Liver (tissue), 3 donors: ENCODE results near the gene AP1S3.
"Not testable (repeated sequence)": the region's sequence is repeated elsewhere in the genome, so short reads cannot be mapped to it uniquely, and the experiment has no call there.

Experiments
- CTCF ChIP-seq: fragments of 150-350 bp; IDR thresholded peaks from 2 replicates; pipeline ENCODE4 v1.5.1; 2017; ENCODE audit warnings: improper control_type of control experiment, low read depth, low read length; ENCODE audit not compliant: missing input control
- GABPA ChIP-seq, 2 donors: IDR thresholded peaks in 1 of 2; conservative IDR thresholded peaks in 1 of 2; 2 replicates each; pipeline ENCODE4 v1.6.1; 2016; ENCODE audit warnings: antibody characterized with exemption in 2 of 2, mild to moderate bottlenecking in 1 of 2, moderate library complexity in 1 of 2
- JUND ChIP-seq, 2 donors: IDR thresholded peaks; 2 replicates each; pipeline ENCODE4 v1.6.1; 2016; ENCODE audit warnings: antibody characterized with exemption in 2 of 2
- NR2F2 ChIP-seq: IDR thresholded peaks from 2 replicates; pipeline ENCODE4 v1.6.1; 2016; ENCODE audit warnings: antibody characterized with exemption
- RAD21 ChIP-seq, 2 donors: IDR thresholded peaks; 2 replicates each; pipeline ENCODE4 v1.6.1; 2016; ENCODE audit warnings: antibody characterized with exemption in 2 of 2, mild to moderate bottlenecking in 2 of 2
- REST ChIP-seq: IDR thresholded peaks from 2 replicates; pipeline ENCODE4 v1.6.1; 2016; ENCODE audit warnings: antibody characterized with exemption, mild to moderate bottlenecking
- donor health status: healthy.
- donor health status: healthy.

- TF ChIP-seq CTCF; RAD21 (IDR thresholded peaks at IDR 0.05); NR2F2; JUND (IDR thresholded peaks at IDR 0.05); REST; GABPA (IDR thresholded peaks at IDR 0.05 in 1 of 2, conservative IDR thresholded peaks at IDR 0.05 in 1 of 2): not testable (repeated sequence)
Observed at GRCh38 chr2:223788106-223788505, 49.3 kb downstream of the AP1S3 start.
